GM18507 (cell line): ENCODE data around the gene ATG5.

Source experiments
- DNase-seq: peaks from one replicate; pipeline ENCODE4 v3.0.0; 2011; ENCODE audit warnings: low read depth; ENCODE audit not compliant: insufficient read length; ENCODE audit errors: extremely low spot score
- FAIRE-seq: peaks from 2 replicates; lab custom pipeline; 2011; peaks lifted over from hg19 to GRCh38; lab: Jason Lieb, UNC

ATG5 gene

GRCh38 chr6:106316375-106316766 lies 9.2 kb downstream of the ATG5 start:
- peak; percentile 41 for FAIRE-seq

GRCh38 chr6:106315765-106316374 lies 9.7 kb downstream of the ATG5 start:
- FAIRE-seq: no peak

More at GRCh38 chr6:106316375-106316766, 9.2 kb downstream of the ATG5 start:
- no peak for DNase-seq

DNA sequence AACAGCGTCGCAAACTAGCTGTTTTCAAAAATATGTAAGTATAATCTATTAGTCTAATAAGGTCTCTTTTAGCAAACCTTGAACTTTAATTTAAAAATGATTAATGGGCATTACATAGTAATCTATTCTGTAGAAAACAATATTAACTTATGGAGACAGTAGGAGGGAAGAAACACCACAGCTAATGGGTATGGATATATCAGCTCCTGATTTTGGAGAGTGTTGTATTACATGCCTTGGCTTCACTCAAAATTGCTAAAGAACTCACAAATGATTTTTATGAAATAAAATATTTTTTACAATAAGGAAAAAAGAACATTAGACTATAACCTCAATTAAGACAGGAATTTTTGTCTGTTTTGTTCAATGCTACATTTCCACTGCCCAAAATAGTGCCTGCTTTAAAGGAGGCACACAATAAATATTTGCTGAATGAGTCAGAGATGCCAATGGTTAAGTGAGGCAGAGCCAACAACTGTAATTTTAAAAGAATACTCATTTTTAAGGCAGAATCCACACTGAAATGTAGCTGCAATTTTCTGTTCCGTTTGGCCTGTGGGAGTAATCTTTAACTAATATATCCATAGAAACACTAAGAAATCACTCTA lies 15.7 kb downstream of the ATG5 start:
- FAIRE-seq: no peak
- no peak for DNase-seq

More at GRCh38 chr6:106315765-106316374, 9.7 kb downstream of the ATG5 start:
- DNase-seq: no peak

- FAIRE-seq: no peak
Measured at GRCh38 chr6:106308985-106309384, 16.6 kb downstream of the ATG5 start.

GRCh38 chr6:106305740-106306139 lies 19.8 kb downstream of the ATG5 start:
- DNase-seq: no peak
- no peak for FAIRE-seq

More at GRCh38 chr6:106308985-106309384, 16.6 kb downstream of the ATG5 start:
- no peak for DNase-seq

DNA sequence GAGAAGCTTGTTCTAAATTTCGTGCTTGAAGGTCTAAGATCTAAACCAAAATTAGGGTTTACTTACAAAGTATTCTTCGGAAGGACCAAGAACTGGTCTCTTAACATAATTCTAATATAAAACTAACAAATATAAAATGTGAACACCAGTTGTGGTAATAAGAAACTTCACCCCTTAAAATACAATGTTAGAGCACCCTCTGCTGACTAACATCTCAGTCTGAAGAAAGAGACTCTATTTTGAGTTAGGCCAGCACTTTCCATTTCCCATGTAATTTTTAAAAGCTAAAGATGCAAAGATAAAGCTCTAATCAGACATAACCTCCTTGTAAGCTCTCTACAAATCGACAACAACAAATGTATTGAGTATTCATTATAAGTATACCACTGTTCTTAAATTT lies 24.6 kb downstream of the ATG5 start:
- peak; percentile 76 for FAIRE-seq
- DNase-seq: no peak

- FAIRE-seq: no peak
- no peak for DNase-seq
Measured at GRCh38 chr6:106300020-106300780, 25.4 kb downstream of the ATG5 start.

GRCh38 chr6:106293116-106293515 lies 32.4 kb downstream of the ATG5 start:
- no peak for DNase-seq
- no peak for FAIRE-seq

- no peak for DNase-seq
- no peak for FAIRE-seq
Measured at GRCh38 chr6:106290954-106291353, 34.6 kb downstream of the ATG5 start.

- no peak for FAIRE-seq
- no peak for DNase-seq
Measured at GRCh38 chr6:106290032-106290431, 35.5 kb downstream of the ATG5 start.

- no peak for DNase-seq
- FAIRE-seq: no peak
Measured at GRCh38 chr6:106287215-106287614, 38.3 kb downstream of the ATG5 start.

DNA sequence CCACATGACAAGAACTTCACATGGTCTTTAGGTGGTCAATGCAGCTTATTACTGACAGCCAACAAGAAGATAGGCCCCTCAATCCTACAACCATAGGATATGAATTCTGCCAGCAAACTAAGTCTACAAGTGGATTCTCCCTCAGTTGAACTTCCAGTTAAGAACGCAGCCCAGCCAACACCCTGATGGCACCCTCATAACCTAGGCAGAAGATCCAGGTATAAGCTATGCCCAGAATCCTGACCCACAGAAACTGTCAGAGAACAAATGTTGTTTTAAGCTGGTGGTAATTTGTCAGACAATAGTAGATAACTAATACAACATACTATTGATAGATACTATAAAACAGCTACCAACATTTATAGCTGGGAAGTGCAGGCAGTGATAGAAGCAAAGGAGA lies 38.8 kb downstream of the ATG5 start:
- DNase-seq (no peak), FAIRE-seq (no peak)

GRCh38 chr6:106283481-106283880 lies 42.1 kb downstream of the ATG5 start:
- no peak for FAIRE-seq
- no peak for DNase-seq

DNA sequence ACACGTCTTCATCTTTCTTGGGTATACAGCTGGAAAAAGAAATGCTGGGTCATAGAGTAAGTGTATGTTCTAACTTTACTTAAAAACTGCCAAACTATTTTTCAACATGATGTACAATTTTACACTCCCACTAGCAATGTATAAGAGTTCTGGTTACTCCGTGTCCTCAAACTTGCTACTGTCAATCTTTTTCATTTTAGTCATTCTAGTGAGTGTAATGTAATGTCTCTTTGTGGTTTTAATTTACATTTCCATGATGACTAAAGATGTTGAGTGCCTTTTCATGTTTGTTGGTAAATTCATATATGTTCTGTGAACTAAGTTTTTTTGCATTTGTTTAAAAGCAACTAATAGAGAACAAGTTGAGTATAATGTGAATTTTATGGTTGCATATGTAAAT lies 43.9 kb downstream of the ATG5 start:
- FAIRE-seq (no peak), DNase-seq (no peak)

DNA sequence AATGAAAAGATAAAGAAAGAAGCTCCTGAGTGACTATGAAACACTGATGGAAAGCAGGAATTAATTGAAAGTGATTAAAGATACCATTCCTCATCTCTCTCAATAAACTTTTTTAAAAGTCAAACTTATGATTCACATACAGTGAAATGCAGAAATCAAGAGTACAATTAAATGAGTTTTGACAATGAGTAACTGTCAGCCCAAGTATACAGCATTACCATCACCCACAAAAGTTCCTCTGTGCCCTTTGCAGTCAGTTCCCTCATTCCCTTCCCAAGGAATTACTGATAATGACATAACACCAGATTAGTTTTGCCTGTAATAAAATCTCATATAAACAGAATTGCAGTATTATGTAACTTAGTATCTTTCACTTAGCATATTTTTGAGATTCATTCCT lies 44.5 kb downstream of the ATG5 start:
- FAIRE-seq: peak; percentile 9

DNA sequence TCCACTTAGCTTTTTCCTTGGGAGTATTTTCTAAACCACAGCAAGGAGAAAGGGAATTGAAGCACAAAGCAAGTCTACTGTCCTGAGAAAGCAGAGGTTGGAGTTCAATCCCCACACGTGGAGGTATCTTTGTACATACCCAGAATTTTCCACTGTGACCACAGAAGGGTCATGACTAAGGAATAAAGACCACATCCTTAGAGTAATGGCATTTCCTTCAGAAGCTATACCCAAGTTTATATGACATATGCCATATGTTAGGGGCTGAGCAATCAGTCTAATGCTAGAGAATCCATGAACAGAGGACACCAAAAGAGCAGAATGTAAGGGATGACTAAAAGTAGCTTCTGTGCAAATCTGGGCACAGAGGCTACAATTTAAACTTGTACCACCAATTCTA lies 46.4 kb downstream of the ATG5 start:
- FAIRE-seq: no peak
- no peak for DNase-seq

More for the DNA sequence above, 44.5 kb downstream of the ATG5 start:
- no peak for DNase-seq

DNA sequence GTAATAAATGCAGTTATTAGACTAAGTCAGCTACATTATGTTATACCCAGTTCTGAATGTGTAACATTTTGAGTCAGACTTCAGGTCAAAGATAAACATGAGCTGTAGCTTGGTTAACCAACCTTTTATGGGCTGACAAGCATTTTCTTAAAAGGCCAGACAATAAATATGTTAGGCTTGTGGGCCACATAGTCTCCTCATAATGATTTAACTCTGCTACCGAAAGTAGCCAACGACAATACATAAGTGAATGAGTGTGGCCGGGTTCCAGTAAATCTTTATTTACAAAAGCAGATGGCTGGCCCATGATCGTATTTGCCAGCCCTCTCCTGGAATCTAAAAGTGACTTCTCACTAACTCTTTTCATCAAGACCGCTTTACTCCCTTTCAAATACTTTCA lies 49.9 kb downstream of the ATG5 start:
- FAIRE-seq: no peak
- DNase-seq: no peak

DNA sequence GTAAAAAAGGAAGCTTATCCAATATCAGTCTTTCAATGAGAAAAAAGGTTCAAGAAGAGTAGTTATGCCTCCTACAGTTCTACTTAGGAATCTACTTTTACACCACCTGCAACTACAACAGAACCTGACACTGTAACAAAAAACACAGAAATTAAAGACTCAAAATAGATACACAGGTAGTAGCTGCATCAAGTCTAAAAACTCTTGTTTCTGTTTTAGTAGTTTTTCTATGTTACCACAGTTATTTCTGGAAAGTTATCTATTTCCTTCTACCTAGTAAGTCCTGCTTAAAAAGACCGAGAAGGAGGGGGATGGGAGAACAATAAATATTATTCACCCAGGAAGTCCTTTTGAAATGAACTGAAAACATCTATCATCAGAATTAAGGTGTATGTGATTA lies 52.5 kb downstream of the ATG5 start:
- FAIRE-seq (peak; percentile 77), DNase-seq (no peak)

- DNase-seq: no peak
- peak; percentile 18 for FAIRE-seq
Measured at GRCh38 chr6:106272287-106272686, 53.3 kb downstream of the ATG5 start.

DNA sequence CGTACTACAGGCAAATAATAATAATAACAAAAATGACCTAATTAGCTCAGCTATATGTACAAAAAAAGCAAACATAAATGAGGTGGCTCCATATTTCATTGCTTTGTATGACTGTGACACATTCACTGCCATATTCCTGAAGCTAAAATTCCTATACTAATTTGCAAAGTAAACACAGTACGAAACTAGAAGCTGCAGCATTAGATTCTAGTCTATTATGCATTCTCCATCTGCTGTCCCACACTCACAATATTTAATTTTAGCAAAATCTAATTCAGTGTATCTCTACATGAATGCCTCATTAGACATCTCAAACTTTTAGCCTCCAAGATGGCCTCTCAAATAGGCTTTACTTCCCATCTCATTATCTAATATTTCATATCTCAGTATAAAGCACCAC lies 55.1 kb downstream of the ATG5 start:
- DNase-seq (no peak), FAIRE-seq (no peak)
